C4-2B (cell line): ENCODE results near the gene EML6.

Experiments
- CTCF ChIP-seq: fragments of 450-650 bp; conservative IDR thresholded peaks from 2 replicates; pipeline ENCODE4 v1.5.1; 2017; ENCODE audit warnings: mild to moderate bottlenecking
- ZFX ChIP-seq: fragments of 450-650 bp; IDR thresholded peaks from 2 replicates; pipeline ENCODE4 v1.6.1; 2017

- no peak for TF ChIP-seq CTCF
- no peak for TF ChIP-seq ZFX
Measured at GRCh38 chr2:54814389-54815147, 91.1 kb downstream of the EML6 start.
